ENCODE measurements around the gene IGBP1. TPM values are rescaled to one million over a fixed set of nuclear protein-coding genes. Genes with fewer than 3 reads are reported as not detected.
A peak's percentile ranks its signal among the peaks of the same experiment; 100 is the strongest.

Gene IGBP1
- total RNA-seq, 4 donors from 2014 or later: 63.5 to 96.7 (median 80.7) TPM

GRCh38 chrX:70176938-70177533 lies 43.8 kb downstream of the IGBP1 start, which contains the start of gene DGAT2L6:
Gene DGAT2L6, plus strand, starts transcription at chrX:70177483. Its CDS starts 100 bp downstream, at chrX:70177583.
- Histone ChIP-seq H3K4me1 (no peaks in the 10 kb centered on the region), H3K9me3 (no peaks in the 10 kb centered on the region), H3K36me3 (no peaks in the 10 kb centered on the region), H3K27me3 (no peaks in the 10 kb centered on the region), H3K4me3 (replicated peaks in 1 of 3) (no peak within 1 kb of the TSS), H3K27ac (no peak within 1 kb of the TSS)
- no peak for TF ChIP-seq CTCF (IDR thresholded peaks at IDR 0.05)
- TF ChIP-seq POLR2A (IDR thresholded peaks at IDR 0.05): no peak
- DNase-seq: no peak
- intact Hi-C loops (cut with DNase I): no loop called here
- WGBS, 2 donors: 74 to 75% methylated on average over 5 to 7 of the region's 7 CpGs

GRCh38 chrX:70183091-70183490 lies 49.8 kb downstream of the IGBP1 start:
- Histone ChIP-seq H3K36me3 (no peaks in the 10 kb centered on the region), H3K27ac (no peak overlapping the region), H3K27me3 (no peaks in the 10 kb centered on the region), H3K9me3 (no peaks in the 10 kb centered on the region), H3K4me1 (no peaks in the 10 kb centered on the region), H3K4me3 (replicated peaks in 1 of 3) (no peak overlapping the region)
- no peak for TF ChIP-seq POLR2A (IDR thresholded peaks at IDR 0.05)
- TF ChIP-seq CTCF (IDR thresholded peaks at IDR 0.05): no peak
- WGBS, 2 donors: 77 to 79% methylated on average over 5 of the region's 5 CpGs
- no peak for DNase-seq
- intact Hi-C loops (cut with DNase I): no loop called here

- Histone ChIP-seq H3K27me3 (no peaks in the 10 kb centered on the region), H3K36me3 (no peaks in the 10 kb centered on the region), H3K9me3 (no peaks in the 10 kb centered on the region), H3K4me3 (replicated peaks in 1 of 3) (no peak overlapping the region), H3K27ac (no peak overlapping the region), H3K4me1 (no peaks in the 10 kb centered on the region)
- intact Hi-C loops (cut with DNase I): no loop called here
- DNase-seq: no peak
- TF ChIP-seq POLR2A (IDR thresholded peaks at IDR 0.05) (no peak), CTCF (IDR thresholded peaks at IDR 0.05) (no peak)
Measured at GRCh38 chrX:70190225-70190624, 57.0 kb downstream of the IGBP1 start.

GRCh38 chrX:70196961-70197720 lies 63.9 kb downstream of the IGBP1 start:
- WGBS, 2 donors: 11 to 14% methylated on average over 12 of the region's 12 CpGs

More at GRCh38 chrX:70196961-70197720, 63.9 kb downstream of the IGBP1 start:
- no peak for TF ChIP-seq POLR2A (IDR thresholded peaks at IDR 0.05)
- peak; percentile 32 to 66 (median 46) for TF ChIP-seq CTCF (IDR thresholded peaks at IDR 0.05)
- H3K27ac ChIP-seq: no peak overlapping the region
- H3K27me3 ChIP-seq: no peaks in the 10 kb centered on the region
- DNase-seq: peak; percentile 46 to 54
- H3K4me1 ChIP-seq: no peaks in the 10 kb centered on the region
- intact Hi-C loops (cut with DNase I): no loop called here
- no peaks in the 10 kb centered on the region for H3K9me3 ChIP-seq
- no peak overlapping the region for H3K4me3 ChIP-seq (replicated peaks in 1 of 3)
- H3K36me3 ChIP-seq: no peaks in the 10 kb centered on the region

Data from thyroid gland (tissue), 4 donors.